ENCODE data around the gene GDPD3.
"Not testable (repeated sequence)": the region's sequence is repeated elsewhere in the genome, so short reads cannot be mapped to it uniquely, and the experiment has no call there.

The GDPD3 gene, protein sequence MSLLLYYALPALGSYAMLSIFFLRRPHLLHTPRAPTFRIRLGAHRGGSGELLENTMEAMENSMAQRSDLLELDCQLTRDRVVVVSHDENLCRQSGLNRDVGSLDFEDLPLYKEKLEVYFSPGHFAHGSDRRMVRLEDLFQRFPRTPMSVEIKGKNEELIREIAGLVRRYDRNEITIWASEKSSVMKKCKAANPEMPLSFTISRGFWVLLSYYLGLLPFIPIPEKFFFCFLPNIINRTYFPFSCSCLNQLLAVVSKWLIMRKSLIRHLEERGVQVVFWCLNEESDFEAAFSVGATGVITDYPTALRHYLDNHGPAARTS

DNA sequence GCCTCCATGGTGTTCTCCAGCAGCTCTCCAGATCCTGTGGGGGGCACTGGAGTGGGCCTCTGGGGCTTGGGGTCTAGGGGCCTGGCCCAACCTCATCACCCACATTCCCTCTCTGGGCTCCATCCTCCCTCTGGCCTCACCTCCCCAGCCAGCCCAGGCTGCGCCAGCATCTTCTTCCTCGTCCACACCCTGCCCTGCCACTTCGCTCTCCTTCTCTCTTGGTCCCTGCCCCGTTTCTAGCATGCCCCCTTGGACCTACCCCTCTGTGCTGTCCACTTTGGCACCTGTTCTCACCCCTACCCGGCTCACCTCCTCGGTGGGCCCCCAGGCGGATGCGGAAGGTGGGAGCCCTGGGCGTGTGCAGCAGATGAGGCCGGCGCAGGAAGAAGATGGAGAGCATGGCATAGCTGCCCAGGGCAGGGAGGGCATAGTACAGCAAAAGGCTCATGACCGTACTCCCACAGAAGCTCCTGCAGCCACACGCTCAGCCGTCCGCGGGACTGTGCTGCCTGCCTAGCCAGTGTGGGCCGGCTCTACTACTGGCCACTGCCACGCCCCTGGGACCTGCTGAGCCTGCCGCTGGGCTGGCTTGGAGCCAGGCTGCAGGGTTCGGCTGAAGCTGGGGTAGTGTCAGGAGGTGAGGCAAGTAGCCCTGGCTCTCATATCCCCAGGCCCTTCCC, at the start of gene GDPD3:
Gene GDPD3, minus strand, starts transcription at position 507 of the 680 bp plus-strand sequence. Its CDS starts 59 bp downstream, at position 448.
- no peak for DNase-seq

DNA sequence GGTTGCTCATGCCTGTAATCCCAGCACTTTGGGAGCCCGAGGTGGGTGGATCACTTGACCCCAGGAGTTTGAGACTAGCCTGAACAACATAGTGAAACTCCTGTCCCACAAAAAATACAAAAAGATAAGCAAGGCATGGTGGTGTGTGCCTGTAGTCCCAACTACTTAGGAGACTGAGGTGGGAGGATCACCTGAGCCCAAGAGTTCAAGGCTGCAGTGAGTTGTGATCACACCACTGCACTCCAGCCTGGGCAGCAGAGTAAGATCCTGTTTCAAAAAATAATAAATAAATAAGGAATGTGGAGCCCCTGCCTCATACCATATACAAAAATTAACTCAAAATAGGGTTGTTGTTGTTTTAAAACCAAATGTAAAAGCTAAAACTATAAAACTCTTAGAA, 43.9 kb upstream of the GDPD3 start:
- no peak for DNase-seq

- DNase-seq: no peak
Observed at GRCh38 chr16:30155188-30155587, 41.9 kb upstream of the GDPD3 start.

DNA sequence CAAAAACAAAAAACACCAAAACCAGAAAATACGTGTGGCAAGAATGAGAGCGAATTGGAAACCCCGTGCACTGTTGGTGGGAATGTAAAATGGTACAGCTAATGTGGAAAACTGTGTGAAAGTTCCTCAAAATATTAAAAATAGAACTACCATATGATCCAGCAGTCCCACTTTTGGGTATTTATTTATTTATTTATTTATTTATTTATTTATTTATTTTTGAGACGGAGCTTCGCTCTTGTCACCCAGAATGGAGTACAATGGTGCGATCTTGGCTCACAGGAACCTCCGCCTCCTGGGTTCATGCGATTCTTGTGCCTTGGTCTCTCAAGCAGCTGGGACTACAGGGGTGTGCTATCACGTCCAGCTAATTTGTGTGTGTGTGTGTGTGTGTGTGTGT, 39.2 kb upstream of the GDPD3 start:
- no peak for DNase-seq

- DNase-seq: no peak
Observed at GRCh38 chr16:30151091-30151490, 37.8 kb upstream of the GDPD3 start.

GRCh38 chr16:30149250-30149930, 36.1 kb upstream of the GDPD3 start:
- DNase-seq: no peak

DNA sequence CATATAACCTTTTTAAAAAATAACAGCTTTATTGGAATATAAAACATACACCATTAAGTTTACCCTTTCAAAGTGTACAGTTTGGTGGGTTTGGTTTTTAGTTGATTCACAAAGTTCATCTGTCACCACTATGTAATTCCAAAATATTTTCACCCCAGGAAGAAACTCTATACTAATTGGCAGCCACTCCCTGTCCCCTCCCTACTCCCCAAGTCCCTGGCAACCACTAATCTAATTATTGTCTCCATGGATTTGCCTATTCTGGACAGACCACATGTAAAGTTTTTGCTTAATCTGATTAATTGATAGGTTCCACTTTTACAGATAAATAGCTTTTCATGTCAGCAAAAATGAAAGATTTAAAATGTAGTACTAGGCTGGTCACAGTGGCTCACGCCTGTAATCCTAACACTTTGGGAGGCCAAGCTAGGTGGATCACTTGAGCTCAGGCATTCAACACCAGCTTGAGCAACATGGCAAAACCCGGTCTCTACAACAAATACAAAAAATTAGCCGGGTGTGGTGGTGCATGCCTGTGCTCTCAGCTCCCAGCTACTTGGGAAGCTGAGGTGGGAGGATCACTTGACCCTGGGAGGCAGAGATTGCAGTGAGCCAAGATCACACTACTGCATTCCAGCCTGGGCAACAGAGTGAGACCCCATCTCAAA, 34.6 kb upstream of the GDPD3 start:
- DNase-seq: no peak

DNA sequence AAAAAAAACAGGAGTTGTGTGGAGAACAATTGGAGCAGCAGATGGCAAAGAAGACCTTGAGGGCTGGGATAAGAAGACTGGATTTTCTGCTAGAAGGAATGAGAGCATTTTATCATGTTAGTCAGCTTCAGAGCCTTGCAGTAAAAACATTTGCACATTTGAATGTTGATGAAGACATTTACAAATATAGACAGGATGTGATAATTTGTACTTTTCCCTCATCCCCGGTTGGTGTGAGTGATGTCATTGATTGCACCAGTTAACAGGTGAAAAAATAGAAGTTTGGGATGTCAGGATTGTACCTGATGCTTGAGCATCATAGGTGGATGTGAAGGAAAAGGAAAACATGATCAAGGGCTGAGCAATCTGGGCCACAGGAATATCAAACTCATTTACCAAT, 32.3 kb upstream of the GDPD3 start:
- DNase-seq: no peak

GRCh38 chr16:30144917-30145316, 31.6 kb upstream of the GDPD3 start:
- DNase-seq: no peak

DNA sequence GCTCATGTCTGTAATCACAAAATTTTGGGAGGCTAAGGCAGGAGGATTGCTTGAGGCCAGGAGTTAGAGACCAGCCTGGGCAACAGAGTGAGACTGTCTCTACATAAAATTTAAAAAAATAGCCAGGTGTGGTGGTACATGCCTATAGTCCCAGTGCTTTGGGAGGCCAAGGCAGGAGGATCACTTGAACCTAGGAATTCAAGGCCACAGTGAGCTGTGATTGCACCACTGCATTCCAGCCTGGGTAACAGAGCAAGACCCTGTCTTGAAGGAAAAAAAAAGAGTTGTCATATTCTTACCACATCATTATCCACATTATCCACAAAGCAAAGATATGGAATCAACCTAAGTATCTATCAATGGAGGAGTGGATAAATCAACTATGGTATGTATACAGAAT, 30.7 kb upstream of the GDPD3 start:
- no peak for DNase-seq

DNA sequence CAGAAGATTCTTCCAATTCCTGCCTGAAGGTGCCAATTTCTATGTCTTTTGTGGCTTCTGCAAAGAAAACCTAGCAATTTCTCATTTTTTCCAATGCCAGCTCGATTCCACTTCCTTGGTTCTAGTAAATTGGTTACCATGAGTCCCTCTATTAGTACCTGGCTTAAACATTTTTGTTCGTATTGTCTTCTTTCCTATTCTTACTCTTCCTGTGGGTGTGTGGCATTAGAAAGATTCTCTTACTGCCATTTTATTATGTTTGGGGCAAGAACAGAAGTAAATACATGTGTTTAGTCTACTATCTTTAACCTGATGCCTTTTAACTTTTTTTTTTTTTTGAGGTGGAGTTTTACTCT, 30.0 kb upstream of the GDPD3 start:
- no peak for DNase-seq

- DNase-seq: peak; percentile 38
Observed at GRCh38 chr16:30142672-30143346, 29.5 kb upstream of the GDPD3 start.

DNA sequence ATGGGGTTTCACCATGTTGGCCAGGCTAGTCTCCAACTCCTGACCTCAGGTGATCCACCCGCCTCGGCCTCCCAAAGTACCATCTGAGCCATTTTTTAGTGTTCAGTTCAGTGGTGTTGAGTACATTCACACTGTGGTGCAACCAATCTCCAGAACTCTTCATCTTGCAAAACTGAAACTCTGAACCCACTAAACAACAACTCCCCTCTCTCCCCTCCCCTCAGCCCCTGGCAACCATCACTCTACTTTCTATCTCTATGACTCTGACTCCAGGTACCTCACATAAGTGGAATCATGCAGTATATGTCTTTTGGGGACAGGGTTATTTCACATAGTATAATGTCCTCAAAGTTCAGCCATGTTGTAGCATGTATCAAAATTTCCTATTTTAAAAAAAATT, 28.4 kb upstream of the GDPD3 start:
- no peak for DNase-seq

GRCh38 chr16:30139583-30140481, 26.5 kb upstream of the GDPD3 start:
- DNase-seq: no peak

- no peak for DNase-seq
Observed at GRCh38 chr16:30137897-30138296, 24.6 kb upstream of the GDPD3 start.

- no peak for DNase-seq
Observed at GRCh38 chr16:30136971-30137605, 23.8 kb upstream of the GDPD3 start.

DNA sequence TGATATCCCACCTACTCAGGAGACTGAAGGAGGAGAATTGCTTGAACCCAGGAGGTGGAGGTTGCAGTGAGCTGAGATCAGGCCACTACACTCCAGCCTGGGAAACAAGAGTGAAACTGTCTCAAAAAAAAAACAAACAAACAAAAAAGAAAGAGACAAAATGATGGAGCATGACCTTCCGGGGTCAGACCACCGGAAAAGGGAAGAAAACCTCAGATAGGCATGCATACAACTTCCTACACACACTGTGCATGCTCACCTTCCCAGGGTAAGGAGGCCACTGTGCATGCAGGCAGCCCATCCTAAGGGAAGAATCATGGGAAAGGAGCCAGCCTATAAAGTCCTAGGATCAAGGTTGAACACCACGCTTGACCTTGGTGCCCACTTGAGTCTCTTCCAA, 19.3 kb upstream of the GDPD3 start:
- no peak for DNase-seq

GRCh38 chr16:30131869-30132475, 18.6 kb upstream of the GDPD3 start:
- no peak for DNase-seq

DNA sequence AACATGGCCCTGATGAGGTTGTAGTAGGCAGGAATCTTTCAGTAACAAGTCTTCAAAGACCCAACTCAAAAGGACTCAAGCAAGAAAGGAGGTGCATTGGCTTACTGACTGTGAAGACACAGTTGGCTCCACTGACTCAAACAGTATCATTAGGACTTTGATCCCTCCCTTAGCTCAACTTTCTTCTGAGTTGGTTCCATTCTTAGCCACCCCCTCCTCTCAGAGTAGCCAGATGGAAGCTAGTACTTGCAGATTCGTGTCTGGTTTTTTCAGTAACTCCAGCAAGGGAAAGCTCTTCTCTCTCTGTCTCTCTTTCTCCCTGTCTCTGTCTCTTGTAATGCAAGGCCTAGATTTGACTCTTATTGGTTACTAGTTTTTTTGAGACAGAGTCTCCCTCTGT, 14.7 kb upstream of the GDPD3 start:
- DNase-seq: no peak

- DNase-seq: not testable (repeated sequence)
Observed at GRCh38 chr16:30125690-30126089, 12.4 kb upstream of the GDPD3 start.

DNA sequence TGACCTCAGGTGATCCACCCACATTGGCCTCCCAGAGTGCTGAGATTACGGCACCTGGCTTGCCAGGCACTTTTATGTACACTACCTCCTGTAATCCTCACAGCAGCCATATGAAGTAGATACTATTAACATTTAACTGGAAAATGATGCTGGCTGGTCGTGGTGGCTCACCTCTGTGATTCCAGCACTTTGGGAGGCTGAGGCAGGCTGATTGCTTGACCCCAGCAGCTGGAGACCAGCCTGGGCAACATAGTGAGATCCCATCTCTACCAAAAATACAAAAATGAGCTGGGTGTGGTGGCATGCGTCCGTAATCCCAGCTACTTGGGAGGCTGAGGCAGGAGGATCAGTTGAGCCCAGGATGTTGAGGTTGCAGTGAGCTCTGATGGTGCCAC, 11.6 kb upstream of the GDPD3 start:
- no peak for DNase-seq
